IPS DF 19.7 (cell line): ENCODE measurements around the gene EBF3.

Experiments used
- DNase-seq: peaks from one replicate; pipeline ENCODE4 v3.0.0-alpha.2; 2013; ENCODE audit warnings: low read depth, low spot score

EBF3 gene

DNA sequence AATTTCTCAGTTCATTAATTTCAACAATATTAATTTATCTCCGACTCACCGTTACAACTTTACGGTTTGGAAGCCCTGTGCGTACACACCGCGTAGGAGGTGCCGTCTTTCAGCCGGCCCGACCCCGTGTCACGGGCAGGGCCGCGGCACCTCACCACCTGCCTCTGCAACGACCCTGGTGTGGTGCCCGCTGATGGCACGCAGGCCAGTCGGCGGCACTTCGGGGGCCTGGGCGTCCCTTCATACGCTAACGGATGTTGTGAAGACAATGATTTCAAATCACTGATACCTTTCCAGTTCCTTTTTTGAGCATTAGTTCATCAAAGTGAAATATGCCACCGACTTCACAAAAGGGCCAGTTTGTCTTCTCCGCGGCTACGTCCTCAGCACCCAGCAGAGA is 125.3 kb downstream of the EBF3 start:
- no peak for DNase-seq

GRCh38 chr10:129837909-129838582 is 126.0 kb downstream of the EBF3 start:
- no peak for DNase-seq

GRCh38 chr10:129836253-129836652 is 127.8 kb downstream of the EBF3 start:
- DNase-seq = no peak

DNA sequence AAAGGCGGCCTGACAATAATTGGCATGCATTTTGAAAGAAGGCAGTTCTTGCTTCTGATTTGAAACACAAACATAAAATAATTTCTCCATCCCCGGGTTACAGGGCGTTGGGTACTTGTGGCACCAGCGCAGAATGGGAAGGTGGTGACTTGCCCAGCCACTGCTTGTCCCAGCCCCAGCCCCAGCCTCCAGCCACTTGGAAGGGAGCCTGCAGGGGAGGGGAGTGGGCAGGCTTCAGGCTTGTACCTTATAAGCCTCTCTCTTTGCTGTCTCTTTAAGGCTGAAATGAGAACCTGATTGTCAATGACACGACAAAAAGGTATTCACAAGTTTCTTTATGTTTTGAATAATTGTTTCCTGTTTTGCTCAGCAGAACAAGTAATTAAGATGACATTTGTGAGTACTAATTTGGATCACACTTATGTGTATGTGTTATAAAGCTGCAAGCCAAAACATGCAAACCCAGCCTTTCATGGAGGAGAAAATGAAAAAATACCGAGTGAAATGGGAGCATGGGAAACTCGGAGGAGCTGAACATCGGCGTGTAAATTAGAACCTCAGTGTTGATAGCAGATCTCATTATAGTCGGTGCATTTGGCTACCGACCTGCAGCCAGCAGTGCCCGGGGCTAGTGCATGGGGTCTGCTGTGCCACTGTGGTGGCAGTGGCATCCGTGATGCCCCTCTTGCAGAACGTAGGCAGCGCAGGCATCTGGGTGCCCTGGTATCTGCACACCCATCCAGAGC is 129.9 kb downstream of the EBF3 start:
- DNase-seq = no peak

DNA sequence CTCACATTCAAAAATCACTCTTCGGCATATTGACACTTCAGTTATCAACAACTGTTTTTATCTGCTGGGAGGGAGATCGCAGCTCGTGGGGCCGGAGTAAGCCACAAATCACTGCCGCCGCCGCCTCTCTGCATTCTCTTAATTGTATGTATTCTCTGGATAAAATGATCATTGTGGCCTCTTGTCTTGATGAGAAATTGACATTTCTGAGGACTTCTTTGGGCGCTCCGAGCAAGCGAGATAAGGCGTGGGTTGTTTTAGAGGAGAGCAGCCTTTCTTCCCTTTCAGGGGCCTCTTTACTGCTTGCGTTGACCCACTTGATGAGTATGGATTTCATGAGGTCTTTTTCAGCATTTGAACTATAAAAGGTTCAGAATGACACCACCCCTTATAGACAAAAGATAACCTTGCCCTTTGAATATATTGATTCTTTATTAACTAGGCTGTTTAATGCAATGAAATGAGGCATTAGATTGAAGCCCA is 130.6 kb downstream of the EBF3 start:
- DNase-seq = no peak

DNA sequence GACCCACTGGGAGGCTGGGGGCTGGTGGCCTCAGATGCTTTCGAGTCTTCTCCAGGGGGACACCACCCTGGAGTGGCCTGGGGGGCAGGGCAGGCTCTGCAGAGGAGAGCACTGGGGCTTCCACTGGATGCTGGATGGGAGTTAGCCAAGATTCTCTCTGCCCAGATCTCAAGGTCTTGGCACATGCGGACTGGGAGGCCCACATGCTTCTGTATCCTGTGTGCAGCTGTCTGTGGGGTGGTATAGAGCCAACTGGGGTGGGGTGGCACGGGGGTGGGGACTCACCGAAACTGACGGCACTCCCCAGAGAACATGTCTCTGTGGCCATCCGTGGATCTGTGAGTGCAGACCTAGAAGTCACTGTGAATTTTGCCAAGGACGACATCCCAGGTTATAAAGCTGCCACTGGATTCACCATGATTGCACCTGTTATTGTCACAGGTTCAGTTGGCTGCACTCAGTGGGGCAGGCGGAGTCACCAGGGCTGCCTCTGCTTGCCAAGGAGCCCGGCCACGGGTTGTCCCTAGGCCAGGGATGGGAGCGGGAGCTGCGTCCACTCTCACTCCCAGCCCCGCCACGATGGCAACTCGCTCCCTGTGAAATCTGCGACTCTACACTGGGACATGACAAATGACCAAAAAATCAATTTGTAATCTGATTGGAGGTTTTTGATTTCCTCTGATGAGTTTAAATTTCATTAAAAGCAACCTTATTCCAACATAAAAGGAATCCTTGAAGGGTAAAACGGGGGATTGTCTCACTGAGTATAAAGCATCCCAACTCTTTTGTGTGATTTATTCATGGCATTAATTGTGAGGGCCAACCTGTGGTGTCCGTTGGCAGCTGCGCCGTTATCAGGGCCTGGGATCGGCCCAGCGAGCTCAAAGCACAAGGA is 131.3 kb downstream of the EBF3 start:
- no peak for DNase-seq

- DNase-seq = no peak
Measured at GRCh38 chr10:129831150-129831549, 132.9 kb downstream of the EBF3 start.

GRCh38 chr10:129825826-129826225 is 138.2 kb downstream of the EBF3 start:
- DNase-seq = no peak

DNA sequence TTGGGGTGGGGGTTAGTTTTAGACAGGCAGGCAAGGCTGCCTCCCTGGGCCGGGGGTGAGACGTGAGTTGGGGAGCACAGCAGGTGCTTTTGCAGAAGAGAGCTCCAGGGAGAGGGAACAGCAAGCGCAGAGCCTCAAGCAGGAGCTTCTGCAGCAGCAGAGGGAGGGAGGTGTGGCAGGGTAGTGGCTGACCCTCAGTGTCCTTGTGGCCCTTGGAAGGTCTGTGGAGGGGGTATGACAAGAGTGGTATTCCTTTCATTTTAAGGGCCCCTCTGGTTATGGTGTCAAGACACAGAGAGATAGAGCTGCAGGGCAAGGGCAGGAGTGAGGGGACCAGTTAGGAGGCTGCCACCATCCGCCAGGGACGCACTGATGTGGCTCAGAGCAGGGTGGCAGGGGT is 138.9 kb downstream of the EBF3 start:
- no peak for DNase-seq

GRCh38 chr10:129820451-129820850 is 143.6 kb downstream of the EBF3 start:
- no peak for DNase-seq

DNA sequence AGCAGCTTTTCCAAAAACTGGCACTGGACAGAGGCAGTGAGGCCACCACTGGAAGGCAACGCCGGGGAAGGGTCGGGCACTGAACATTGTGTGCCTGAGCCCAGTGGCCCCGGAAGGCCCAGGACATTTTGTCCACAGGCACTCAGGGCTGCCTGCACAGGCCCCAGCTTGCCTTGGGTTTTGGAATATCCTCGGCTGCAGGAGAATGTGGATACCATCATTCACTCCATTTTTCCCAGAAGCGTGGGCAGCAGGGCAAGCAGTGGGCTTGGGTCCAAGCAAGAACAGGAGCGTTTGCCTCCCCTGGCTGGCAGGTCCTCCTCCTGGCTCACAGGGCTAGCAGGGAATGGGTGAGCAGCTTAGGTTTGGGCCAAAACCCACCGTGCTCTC is 147.4 kb downstream of the EBF3 start:
- no peak for DNase-seq

DNA sequence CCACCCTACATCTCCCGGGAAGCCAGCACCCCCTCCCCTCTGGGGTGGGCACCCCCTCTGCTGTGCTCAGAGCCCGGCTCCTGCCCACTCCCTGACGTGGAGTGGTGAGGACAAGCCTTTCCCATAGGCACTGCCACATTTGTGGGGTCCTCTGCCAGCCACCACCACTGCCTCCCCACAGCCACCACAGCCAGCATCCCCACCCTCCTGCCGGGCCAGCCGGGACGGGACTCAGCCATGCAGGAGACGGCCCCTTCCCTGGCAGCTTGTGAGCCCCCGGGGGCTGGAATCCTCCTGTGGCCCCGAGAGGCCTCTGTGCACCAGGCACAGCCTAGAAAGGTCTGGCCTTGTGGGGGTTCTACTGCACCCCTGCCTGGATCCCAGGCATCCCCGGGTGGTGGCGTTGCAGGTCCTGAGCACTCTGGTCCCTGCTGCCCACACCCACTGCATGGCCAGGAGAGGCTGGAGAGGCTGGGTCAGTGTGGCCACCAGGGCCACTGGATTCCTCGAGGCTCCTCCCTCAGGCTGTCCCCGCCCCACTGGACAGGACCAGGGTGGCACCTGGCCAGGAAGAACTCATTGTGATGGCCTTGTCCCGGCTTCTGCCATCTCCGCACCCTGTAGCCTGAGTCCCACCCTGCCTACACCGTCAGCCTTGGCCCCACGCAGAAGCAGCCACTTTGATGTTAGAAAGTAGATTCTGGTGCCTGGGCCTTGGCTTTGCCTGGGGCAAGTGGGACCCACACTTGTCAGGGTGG is 148.0 kb downstream of the EBF3 start:
- DNase-seq = no peak

DNA sequence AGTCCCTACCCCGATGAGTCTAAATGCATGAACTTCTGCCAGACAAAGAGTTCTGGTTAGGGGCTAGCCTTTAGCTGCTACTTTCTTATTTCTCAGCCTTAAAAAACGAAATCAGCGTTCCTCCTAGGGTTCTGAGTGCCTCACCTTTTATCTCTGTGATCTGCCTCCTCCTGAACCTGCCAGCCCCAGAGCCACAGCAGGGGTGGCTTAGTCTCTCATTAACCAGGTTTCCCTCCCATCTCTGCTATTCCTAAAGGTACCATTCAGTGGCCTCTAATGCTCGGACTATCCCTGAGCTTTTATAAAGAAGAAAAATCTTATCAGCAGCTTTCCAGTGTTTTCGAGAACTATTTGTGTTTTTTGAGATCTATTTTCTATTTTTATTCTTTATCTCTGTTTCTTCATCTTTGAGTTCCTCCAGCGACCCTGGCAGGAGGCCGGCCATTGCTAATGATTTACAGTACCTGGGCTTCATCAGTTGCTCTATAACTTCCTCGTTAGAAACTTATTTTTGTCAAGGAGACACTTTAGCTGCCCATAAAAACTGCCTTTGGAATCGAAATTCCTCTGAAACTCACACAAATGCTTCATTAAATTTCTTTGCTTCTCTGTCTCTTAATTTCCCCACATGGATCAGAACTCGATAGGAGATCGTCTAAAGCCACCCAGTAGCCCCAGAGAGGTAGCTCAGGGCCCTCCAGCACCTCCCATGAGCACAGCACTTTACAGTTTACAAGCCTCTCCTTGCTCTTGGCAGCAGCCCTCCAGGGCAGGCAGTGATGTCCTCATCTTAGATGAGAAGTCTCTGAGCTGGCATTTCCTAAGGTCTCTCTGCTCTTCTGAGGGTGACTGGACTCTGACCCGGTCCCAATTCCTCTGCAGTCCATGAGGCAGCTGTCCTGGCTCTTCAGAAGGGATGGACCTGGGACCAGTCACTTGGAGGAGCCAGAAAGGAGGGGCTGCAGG is 149.1 kb downstream of the EBF3 start:
- DNase-seq = no peak

GRCh38 chr10:129812398-129812797 is 151.7 kb downstream of the EBF3 start:
- DNase-seq = no peak

DNA sequence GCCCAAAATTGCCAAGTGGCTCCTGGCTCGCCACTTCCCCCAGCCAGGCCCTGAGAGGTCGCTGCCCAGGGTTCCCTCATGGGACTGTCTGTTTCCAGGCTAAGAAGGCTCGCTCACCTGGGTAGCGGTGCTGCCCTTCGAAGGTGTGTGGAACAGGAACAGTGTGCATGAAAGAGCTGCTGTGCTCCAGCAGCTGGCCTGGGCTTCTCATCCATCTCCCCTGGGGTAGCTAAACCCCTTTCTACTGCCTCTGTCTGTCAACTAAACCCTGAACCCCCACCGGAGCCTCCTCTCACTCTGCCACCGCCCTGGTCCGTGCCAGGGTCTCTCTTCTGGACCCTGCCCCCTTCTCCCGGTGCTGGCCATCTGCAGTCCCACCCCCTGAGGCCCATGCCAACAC is 152.9 kb downstream of the EBF3 start:
- DNase-seq = no peak

DNA sequence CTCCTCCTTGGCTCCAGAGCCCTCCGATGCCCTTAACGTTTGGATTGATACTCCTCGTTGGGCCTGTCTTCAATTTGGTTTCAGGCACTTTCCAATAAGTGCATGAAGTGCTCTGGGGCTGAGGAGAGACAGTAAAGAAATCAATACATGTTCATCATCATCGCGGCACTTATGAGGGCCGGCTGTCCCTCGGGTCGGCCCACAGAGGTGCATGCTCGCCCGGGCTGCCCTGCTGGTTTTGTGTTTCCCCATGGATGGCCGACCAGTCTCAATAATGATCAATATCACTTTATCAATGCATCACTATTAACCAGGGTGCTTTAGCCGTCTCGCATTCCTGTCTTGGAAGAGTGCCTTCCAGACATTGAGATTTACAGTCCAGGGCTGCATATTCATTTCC is 154.2 kb downstream of the EBF3 start:
- no peak for DNase-seq

DNA sequence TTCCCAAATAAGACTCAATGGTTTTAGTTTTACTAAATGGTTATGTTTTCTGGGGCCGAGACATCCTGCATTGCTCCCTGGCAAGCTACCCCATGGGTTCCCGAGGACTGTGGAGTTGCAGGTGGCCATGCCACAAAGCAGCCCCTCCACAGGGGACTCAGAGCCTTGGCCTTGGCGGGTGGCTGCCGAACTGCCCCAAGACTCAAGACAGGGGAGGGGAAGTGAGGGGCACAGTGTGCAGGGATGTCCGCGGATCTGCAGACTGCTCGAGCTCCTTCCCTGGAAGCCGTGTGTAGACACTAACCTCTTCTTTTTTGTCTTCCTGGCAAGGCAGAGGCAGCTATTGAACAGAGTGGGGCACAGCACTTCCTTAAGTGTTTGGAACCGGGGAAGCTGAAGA is 154.6 kb downstream of the EBF3 start:
- DNase-seq = no peak

DNA sequence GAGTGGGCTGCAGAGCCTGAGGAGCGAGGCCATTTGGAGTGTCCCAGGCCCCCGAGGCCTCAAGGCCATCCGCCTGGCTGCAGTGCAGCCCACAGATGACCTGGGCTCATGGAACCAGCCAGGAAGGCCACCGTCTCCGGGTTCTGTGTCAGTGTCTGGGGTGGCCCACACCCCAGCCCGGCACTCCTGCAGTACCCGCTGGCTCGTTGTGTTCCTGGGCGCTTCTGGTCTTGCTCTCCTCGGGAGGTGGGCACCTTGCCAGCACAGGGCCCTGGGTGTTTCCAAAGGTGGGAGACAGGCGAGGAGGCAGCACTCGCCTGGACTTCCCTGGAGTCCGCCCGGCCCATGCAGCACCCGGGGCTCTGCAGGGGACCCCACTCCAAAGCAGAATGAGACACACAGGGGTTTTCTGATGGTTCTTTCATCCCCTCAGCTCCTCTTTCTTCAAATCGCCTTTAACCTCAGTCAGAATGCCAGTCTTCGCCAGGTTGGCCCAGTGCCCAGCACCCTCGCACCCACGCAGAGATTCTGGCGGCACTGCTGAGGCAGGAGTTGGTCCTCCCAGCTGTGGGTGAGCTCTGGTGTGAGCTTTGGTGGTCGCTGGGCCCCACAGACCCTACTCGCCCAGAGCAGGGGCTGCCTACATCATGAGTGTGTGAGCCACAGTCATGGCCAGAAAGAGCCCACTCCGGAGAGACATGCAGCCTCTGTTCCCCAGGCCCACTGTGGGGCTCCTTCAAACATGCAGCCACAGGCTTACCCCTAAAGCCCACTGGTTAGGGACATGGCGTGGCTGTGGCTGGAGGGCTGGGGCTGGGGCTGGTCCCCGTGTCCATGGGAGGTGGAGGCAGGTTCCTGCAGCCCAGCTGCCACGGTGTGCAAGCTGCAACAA is 155.7 kb downstream of the EBF3 start:
- DNase-seq = no peak

DNA sequence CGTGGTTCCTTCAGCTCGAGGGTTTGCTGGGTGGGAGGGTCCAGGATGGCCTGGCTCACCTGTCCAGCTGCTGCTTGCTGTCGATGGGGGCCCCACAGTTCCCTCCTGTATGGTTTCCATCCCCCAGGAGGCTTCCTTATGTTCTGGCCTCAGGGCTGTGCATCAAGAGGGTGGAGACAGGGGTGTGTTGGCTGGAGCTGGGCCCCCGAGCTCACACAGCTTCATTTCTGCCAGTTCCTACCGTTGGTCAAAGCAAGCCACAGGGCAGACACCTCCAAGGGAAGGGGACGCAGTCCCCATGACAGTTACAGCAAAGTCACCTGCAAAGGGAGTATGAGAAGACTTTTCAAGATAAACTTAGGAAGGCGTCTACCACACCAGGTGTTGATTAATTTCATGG is 156.9 kb downstream of the EBF3 start:
- no peak for DNase-seq
